GM10248 (cell line): ENCODE measurements around the gene FBXO11.
"Not testable (repeated sequence)": the region's sequence is repeated elsewhere in the genome, so short reads cannot be mapped to it uniquely, and the experiment has no call there.

Experiments
- CTCF ChIA-PET: fragments of 300-600 bp; sonication (Branson Sonifier 250); formaldehyde crosslinking; extraction: SDS; loops from one replicate; lab custom pipeline; 2021; ENCODE audit warnings: antibody characterized with exemption; lab: Yijun Ruan, JAX
- POLR2A ChIA-PET: fragments of 350-650 bp; sonication (Branson Sonifier 250); formaldehyde crosslinking; extraction: SDS; loops from one replicate; lab custom pipeline; 2020; ENCODE audit warnings: antibody characterized with exemption; lab: Yijun Ruan, JAX
- DNase-seq: peaks from one replicate; pipeline ENCODE4 v3.0.0; 2012; ENCODE audit errors: extremely low spot score
- TF ChIP-seq, protein P1 (sequence below): IDR thresholded peaks from 2 replicates; pipeline ENCODE4 v1.5.1; 2012; ENCODE audit warnings: mild to moderate bottlenecking, low read depth; ENCODE audit errors: extremely low read depth, missing control alignments, control extremely low read depth

The FBXO11 gene

DNA sequence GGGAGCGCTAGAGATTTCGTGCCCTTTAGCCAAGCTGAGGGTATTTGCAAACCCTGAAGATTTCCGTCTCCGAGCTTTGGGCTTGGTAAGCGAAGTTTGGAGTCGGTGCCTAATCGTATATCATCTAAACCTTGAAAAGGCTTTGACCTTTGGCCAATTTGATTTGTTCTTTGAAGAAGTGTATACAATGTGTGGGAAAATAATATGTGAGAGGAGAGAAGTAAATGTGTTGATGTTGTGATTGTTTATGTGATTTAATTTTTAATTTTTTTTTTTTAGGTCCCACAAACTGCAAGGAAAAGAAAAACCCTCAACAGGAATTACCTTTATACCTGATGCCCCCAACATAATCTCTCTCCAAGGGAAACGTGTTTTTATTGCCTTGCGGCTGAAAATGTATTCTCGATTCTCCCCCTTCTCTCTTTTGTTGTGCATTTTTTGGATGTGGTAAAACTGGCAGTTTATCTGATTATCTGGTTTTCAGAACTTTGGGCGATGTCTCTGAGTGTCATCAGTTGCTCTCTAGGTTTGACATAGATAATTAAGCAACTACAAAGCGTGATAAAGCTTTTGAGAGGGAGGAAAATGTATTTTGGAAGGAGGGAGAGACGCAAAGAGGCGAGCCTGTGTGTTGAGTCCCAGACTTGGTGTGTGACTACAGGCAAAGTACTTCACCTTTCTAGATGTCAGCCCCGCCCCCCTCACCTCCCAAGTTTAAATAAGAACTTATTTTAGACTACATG is 912 bp upstream of the FBXO11 start:
- POLR2A ChIA-PET, result interaction anchor here (1.0 kb wide), 1 partner anchor 9 kb away, joined by 5 read pairs; no protein-coding TSS in a partner anchor
- no peak for DNase-seq
- CTCF ChIA-PET, result interaction anchor here (0.7 to 1.6 kb wide), 9 partner anchors 9 to 399 kb away, joined by 3 to 7 read pairs (median 3); no protein-coding TSS in a partner anchor

DNA sequence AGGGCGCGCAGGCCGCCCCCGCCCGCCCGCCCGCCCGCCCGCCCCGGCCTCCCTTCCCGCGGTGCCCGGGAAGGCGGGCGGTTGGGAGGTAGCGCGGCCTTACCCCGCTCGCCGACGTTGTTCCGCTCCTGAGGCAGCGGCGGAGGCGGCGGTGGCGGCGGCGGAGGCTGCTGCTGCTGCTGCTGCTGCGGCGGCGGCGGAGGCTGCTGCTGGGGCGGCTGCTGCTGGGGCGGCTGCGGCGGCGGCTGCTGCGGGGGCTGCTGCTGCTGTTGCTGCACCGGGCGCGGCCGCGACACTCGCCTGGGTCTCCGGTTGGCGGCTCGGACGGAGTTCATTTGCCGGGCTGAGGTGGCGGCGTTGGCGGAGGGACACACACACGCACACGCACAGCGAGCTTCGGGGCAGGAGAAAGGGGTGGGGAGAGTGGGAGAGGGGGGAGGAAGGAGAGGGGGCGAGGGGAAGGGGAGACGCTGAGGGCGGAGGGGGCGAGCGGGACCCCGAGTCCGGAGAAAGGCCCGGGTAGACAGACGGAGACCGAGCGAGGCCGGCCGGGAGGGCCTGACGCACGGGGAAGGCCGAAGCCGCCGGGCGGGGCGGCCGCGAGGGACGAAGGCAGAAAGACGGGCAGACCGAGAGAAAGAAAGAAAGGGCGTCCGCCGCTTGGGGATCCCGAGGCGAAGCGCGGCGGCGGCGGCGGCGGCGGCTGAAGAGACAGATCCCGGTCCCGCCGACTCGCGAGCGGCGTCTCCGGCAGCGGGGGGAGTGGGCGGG is 727 bp downstream of the FBXO11 start:
- POLR2A ChIA-PET, result interaction anchor here (0.6 kb wide), 1 partner anchor 23 kb away, joined by 5 read pairs; no protein-coding TSS in a partner anchor
- DNase-seq, result peak; percentile 38
- TF ChIP-seq, protein P1, sequence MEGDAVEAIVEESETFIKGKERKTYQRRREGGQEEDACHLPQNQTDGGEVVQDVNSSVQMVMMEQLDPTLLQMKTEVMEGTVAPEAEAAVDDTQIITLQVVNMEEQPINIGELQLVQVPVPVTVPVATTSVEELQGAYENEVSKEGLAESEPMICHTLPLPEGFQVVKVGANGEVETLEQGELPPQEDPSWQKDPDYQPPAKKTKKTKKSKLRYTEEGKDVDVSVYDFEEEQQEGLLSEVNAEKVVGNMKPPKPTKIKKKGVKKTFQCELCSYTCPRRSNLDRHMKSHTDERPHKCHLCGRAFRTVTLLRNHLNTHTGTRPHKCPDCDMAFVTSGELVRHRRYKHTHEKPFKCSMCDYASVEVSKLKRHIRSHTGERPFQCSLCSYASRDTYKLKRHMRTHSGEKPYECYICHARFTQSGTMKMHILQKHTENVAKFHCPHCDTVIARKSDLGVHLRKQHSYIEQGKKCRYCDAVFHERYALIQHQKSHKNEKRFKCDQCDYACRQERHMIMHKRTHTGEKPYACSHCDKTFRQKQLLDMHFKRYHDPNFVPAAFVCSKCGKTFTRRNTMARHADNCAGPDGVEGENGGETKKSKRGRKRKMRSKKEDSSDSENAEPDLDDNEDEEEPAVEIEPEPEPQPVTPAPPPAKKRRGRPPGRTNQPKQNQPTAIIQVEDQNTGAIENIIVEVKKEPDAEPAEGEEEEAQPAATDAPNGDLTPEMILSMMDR, result no peak
- CTCF ChIA-PET, result no interaction called here

More for the DNA sequence above, 912 bp upstream of the FBXO11 start:
- TF ChIP-seq, protein P1, result no peak

DNA sequence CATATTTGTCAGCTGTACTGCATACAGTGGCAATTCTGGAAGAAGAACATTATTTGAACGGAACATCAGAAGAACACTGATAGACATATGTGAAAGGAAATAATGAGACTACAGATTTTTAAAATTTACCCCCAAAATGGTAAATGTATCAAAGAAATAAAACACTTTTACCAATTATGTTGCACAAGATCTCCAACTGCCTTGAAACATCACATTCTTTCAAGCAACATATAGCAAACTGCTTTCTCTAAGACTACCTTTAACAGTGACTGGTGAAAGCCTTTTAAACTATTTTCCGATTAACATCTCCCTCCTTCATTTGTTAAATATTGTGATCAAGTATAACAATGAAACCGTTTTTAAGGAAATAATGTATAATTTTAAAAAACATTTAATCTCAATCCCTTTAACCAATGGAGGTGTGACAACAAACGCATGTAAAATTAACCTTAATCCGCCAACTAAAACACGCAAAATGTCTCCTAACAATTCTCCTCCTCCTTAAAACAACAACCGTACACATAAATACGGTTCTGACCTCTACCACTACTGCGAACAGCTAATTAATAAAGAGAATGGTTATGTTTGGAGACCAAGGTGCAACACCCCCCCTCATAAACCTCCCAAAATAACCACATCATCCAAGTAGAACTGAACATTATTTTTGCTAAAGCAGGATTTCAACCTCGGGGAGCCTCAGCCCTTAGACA is 2.4 kb downstream of the FBXO11 start:
- no peak for DNase-seq
- ChIA-PET CTCF (interaction anchor here (1.4 kb wide), 1 partner anchor 17 kb away, joined by 3 read pairs; no protein-coding TSS in a partner anchor), POLR2A (interaction anchor here (0.6 kb wide), 1 partner anchor 44 kb away, joined by 5 read pairs; no protein-coding TSS in a partner anchor)
- TF ChIP-seq, protein P1, result no peak

DNA sequence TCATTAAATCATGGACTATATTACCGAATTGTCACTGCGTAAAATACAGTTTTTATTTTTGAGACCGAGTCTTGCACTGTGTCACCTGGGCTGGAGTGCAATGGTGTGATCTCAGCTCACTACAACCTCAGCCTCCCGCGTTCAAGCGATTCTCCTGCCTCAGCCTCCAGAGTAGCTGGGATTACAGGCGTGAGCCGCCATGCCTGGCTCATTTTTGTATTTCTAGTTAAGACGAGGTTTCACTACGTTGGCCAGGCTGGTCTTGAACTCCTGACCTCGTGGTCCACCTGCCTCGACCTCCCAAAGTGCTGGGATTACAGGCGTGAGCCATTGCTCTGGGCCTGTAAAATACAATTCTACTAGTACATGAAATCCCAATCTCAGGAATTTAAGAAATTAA is 4.4 kb downstream of the FBXO11 start:
- DNase-seq, POLR2A ChIA-PET: not testable (repeated sequence)
- CTCF ChIA-PET, result interaction anchor here (1.1 to 1.2 kb wide), 2 partner anchors 10 to 44 kb away, joined by 3 to 4 read pairs; no protein-coding TSS in a partner anchor

DNA sequence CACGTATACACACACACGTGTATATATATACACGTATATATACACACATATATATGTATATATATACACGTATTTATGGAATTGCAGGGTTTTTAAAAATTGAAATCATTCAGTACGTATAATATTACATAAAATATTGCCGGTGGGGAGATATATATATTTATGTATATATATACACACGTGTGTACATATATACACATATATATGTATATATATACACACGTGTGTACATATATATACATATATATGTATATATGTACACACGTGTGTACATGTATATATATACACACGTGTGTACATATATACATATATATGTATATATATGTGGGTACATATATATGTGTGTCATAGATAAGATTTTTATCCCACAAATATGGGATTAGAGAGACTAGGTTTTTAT is 5.4 kb downstream of the FBXO11 start:
- TF ChIP-seq, protein P1, result no peak
- ChIA-PET CTCF (no interaction called here), POLR2A (no interaction called here)
- DNase-seq, result no peak

DNA sequence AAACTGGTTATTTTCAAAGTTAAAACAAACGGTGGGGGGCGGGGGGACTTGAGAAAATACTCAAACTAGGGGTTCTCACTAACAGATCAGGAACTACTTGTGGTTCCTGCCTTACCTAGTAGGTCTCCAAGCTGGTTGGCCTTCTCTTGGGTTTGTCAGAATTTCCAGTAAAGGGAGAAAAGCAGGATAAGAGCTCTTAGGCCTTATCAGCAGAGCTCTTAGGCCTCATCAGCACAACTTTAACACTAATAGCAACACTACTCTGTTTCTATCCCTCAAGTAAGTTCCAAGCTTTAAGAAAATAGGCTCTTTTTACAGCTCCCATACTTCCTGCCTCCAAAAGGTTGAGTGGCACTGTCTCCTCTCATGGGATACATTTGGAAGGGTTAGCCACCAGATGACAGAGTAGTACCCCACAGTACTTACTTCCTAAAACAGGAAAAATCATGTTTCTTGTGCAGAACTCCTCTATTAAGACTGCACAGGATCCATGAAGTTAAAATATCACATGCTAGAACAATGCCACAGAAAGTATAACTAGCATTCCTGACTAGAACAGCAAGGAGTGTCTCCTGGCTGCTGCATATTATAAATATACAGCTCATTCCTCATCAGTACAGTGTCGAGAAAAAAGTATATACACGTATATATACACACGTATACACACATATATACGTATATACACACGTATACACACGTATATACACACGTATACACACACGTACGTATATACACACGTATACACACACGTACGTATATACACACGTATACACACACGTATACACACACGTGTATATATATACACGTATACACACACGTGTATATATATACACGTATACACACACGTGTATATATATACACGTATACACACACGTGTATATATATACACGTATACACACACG is 6.1 kb downstream of the FBXO11 start:
- TF ChIP-seq, protein P1, result no peak
- CTCF ChIA-PET, result interaction anchor here (0.7 to 1.4 kb wide), 5 partner anchors 10 to 83 kb away, joined by 3 read pairs; no protein-coding TSS in a partner anchor
- DNase-seq, result no peak
- POLR2A ChIA-PET, result interaction anchor here (0.6 kb wide), 1 partner anchor 177 kb away, joined by 3 read pairs; no protein-coding TSS in a partner anchor
